C4-2B (cell line): ENCODE data around the gene ZBTB7B.
A peak's percentile ranks its signal among the peaks of the same experiment; 100 is the strongest.

Experiments used
- ZFX ChIP-seq: fragments of 450-650 bp; IDR thresholded peaks from 2 replicates; pipeline ENCODE4 v1.6.1; 2017
- TF ChIP-seq, protein P1 (sequence below): fragments of 450-650 bp; conservative IDR thresholded peaks from 2 replicates; pipeline ENCODE4 v1.5.1; 2017; ENCODE audit warnings: mild to moderate bottlenecking

DNA sequence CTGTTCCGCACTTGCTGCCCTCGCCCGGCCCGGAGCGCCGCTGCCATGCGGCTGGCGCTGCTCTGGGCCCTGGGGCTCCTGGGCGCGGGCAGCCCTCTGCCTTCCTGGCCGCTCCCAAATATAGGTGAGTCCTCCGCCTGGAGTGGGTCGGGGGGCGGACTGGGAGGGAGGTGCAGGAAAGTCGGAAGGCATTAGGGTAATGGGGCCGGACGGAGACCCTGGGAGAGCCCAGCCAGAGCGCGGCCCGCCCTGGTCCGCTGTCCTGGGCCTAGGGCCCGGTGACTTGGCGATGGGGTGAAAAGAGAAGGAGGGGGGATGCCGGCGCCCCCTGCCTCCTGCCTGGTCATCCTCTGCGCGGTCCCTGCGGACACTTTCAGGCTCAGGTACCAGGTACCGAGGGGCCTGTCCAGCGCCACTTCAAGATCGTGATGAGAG is 48.8 kb downstream of the ZBTB7B start:
- TF ChIP-seq, protein P1, sequence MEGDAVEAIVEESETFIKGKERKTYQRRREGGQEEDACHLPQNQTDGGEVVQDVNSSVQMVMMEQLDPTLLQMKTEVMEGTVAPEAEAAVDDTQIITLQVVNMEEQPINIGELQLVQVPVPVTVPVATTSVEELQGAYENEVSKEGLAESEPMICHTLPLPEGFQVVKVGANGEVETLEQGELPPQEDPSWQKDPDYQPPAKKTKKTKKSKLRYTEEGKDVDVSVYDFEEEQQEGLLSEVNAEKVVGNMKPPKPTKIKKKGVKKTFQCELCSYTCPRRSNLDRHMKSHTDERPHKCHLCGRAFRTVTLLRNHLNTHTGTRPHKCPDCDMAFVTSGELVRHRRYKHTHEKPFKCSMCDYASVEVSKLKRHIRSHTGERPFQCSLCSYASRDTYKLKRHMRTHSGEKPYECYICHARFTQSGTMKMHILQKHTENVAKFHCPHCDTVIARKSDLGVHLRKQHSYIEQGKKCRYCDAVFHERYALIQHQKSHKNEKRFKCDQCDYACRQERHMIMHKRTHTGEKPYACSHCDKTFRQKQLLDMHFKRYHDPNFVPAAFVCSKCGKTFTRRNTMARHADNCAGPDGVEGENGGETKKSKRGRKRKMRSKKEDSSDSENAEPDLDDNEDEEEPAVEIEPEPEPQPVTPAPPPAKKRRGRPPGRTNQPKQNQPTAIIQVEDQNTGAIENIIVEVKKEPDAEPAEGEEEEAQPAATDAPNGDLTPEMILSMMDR, result no peak
- TF ChIP-seq ZFX, result peak; percentile 85; the same call in 1 of the 2 replicates
